Measurements from ENCODE around the gene DENND1B.

The DENND1B gene

DNA sequence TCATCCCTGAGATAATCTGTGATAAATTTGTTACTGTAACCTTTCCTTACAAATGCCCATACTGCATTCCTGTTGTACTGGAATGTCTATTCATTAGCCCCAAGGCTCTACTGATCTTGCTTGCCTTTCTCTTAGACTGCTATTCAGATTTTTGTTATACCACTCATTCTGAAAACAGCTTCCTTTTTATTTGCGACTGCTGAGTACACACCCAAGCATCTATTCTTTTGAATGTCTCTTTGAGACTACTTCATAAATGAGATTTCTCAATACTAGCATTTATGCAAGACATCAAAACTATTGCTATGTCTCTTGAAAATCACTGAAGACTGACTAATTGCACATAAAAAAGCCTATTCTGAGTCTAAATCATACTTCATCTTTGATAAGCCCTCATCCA lies 38.6 kb downstream of the DENND1B start:
- POLR2A ChIA-PET, result no interaction called here
- Histone ChIP-seq H3K4me3 (ENCODE audit: low read depth, low read length) (no peak overlapping the region), H3K27ac (ENCODE audit: extremely low read depth, low read depth, low read length) (no peak overlapping the region), H3K9me3 (ENCODE audit: control insufficient read depth, insufficient read depth, low read depth, low read length) (no peaks in the 10 kb centered on the region), H3K36me3 (ENCODE audit: control insufficient read depth in 2 of 2, insufficient read depth in 1 of 2, low read length in 2 of 2) (no peaks in the 10 kb centered on the region), H3K4me1 (ENCODE audit: control insufficient read depth, insufficient read depth, low read length) (peaks cover 13% of the 10 kb centered on the region; the same call in 1 of the 2 replicates)
- CTCF ChIA-PET, result interaction anchor here (0.8 to 1.5 kb wide), 2 partner anchors 30 to 132 kb away, joined by 3 to 4 read pairs; no protein-coding TSS in a partner anchor
- TF ChIP-seq BCL11B (tag by site-specific recombination; IDR thresholded peaks at IDR 0.05; ENCODE audit: low read depth), result no peak
- TF ChIP-seq ZNF654 (tag by site-specific recombination; IDR thresholded peaks at IDR 0.05; ENCODE audit: low read depth), result no peak
- TF ChIP-seq ZNF768 (tag by site-specific recombination; IDR thresholded peaks at IDR 0.05), result no peak
- no peak for TF ChIP-seq KLF8 (tag by site-specific recombination; IDR thresholded peaks at IDR 0.05)
- TF ChIP-seq ZNF23 (tag by site-specific recombination; IDR thresholded peaks at IDR 0.05; ENCODE audit: borderline replicate concordance), result no peak
- no peak for TF ChIP-seq ZNF202 (tag by site-specific recombination; IDR thresholded peaks at IDR 0.05; ENCODE audit: borderline replicate concordance)
- TF ChIP-seq ZNF639 (tag by site-specific recombination; IDR thresholded peaks at IDR 0.05), result no peak
- no peak for TF ChIP-seq ZNF10 (tag by site-specific recombination; IDR thresholded peaks at IDR 0.05)
- TF ChIP-seq ZNF19 (tag by site-specific recombination; IDR thresholded peaks at IDR 0.05; ENCODE audit: low read depth), result no peak
- no peak for TF ChIP-seq ZNF830 (tag by site-specific recombination; IDR thresholded peaks at IDR 0.05; ENCODE audit: low read depth)
- TF ChIP-seq ZSCAN30 (tag by site-specific recombination; IDR thresholded peaks at IDR 0.05), result no peak
- no peak for TF ChIP-seq ZNF48 (tag by site-specific recombination; IDR thresholded peaks at IDR 0.05)

- ChIA-PET POLR2A (no interaction called here), CTCF (interaction anchor here (0.7 kb wide), 1 partner anchor 134 kb away, joined by 3 read pairs; no protein-coding TSS in a partner anchor)
- no peaks in the 10 kb centered on the region for H3K9me3 ChIP-seq (ENCODE audit: control insufficient read depth, insufficient read depth, low read depth, low read length)
- H3K4me1 ChIP-seq (ENCODE audit: control insufficient read depth, insufficient read depth, low read length), result peaks cover 9% of the 10 kb centered on the region; the same call in 1 of the 2 replicates
- H3K4me3 ChIP-seq (ENCODE audit: low read depth, low read length), result no peak overlapping the region
- TF ChIP-seq ZNF202 (tag by site-specific recombination; IDR thresholded peaks at IDR 0.05; ENCODE audit: borderline replicate concordance), result 0 out of 2 replicates have a peak, but pooled peaks have one; percentile 39
- TF ChIP-seq REPIN1 (tag by site-specific recombination; IDR thresholded peaks at IDR 0.05; ENCODE audit: low read depth), result no peak
- no peak overlapping the region for H3K27ac ChIP-seq (ENCODE audit: extremely low read depth, low read depth, low read length)
- no peaks in the 10 kb centered on the region for H3K36me3 ChIP-seq (ENCODE audit: control insufficient read depth in 2 of 2, insufficient read depth in 1 of 2, low read length in 2 of 2)
Observed at GRCh38 chr1:197735461-197735860, 39.8 kb downstream of the DENND1B start.

- Histone ChIP-seq H3K4me3 (ENCODE audit: low read depth, low read length) (no peak overlapping the region), H3K27ac (ENCODE audit: extremely low read depth, low read depth, low read length) (no peak overlapping the region), H3K36me3 (ENCODE audit: control insufficient read depth in 2 of 2, insufficient read depth in 1 of 2, low read length in 2 of 2) (no peaks in the 10 kb centered on the region), H3K9me3 (ENCODE audit: control insufficient read depth, insufficient read depth, low read depth, low read length) (no peaks in the 10 kb centered on the region), H3K4me1 (ENCODE audit: control insufficient read depth, insufficient read depth, low read length) (no peaks in the 10 kb centered on the region)
- ChIA-PET CTCF (interaction anchor here (0.5 to 1.0 kb wide), 3 partner anchors 13 to 127 kb away, joined by 3 to 4 read pairs (median 3); no protein-coding TSS in a partner anchor), POLR2A (interaction anchor here (0.8 kb wide), 1 partner anchor 42 kb away, joined by 3 read pairs; the partner anchor contains the start of gene DENND1B)
- TF ChIP-seq ZNF184 (tag by site-specific recombination; IDR thresholded peaks at IDR 0.05) (no peak), ZNF146 (tag by site-specific recombination; IDR thresholded peaks at IDR 0.05) (no peak), OVOL3 (tag by site-specific recombination; IDR thresholded peaks at IDR 0.05) (no peak), ZNF701 (tag by site-specific recombination; IDR thresholded peaks at IDR 0.05) (no peak), ZSCAN23 (tag by site-specific recombination; IDR thresholded peaks at IDR 0.05) (no peak), ZNF10 (tag by site-specific recombination; IDR thresholded peaks at IDR 0.05) (no peak), ZNF214 (tag by site-specific recombination; IDR thresholded peaks at IDR 0.05; ENCODE audit: borderline replicate concordance) (no peak), ZNF785 (tag by site-specific recombination; IDR thresholded peaks at IDR 0.05) (no peak)
Observed at GRCh38 chr1:197733324-197733723, 42.0 kb downstream of the DENND1B start.
